Measurements from ENCODE around the gene TNP2.
A peak's percentile ranks its signal among the peaks of the same experiment; 100 is the strongest.

Gene TNP2

GRCh38 chr16:11276896-11277593 is 7.9 kb upstream of the TNP2 start:
- no peak for DNase-seq

- DNase-seq, result no peak
Observed at GRCh38 chr16:11276143-11276895, 7.2 kb upstream of the TNP2 start, which contains the start of gene PRM2. PRM2 (minus strand) TSS chr16:11276480; CDS start chr16:11276370, 110 bp downstream.

DNA sequence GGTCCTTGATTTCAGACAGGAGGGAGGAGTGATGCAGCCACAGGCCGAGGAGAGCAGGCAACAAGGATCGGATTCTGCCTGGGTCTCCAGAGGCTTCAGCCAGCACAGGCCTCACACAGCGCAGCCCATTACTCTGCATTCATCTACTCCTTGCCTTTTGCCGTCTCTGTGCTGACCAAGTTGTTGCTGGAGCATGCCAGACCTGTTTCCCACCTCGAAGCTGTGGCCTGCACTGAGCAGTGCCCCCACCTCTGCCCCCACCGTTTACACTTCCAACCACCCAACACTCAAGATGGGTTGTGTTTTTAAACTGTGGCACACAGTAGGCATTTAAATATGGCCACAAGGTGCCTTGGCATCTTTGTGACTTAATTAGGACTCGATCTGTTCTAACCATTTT is 5.8 kb upstream of the TNP2 start:
- no peak for DNase-seq

DNA sequence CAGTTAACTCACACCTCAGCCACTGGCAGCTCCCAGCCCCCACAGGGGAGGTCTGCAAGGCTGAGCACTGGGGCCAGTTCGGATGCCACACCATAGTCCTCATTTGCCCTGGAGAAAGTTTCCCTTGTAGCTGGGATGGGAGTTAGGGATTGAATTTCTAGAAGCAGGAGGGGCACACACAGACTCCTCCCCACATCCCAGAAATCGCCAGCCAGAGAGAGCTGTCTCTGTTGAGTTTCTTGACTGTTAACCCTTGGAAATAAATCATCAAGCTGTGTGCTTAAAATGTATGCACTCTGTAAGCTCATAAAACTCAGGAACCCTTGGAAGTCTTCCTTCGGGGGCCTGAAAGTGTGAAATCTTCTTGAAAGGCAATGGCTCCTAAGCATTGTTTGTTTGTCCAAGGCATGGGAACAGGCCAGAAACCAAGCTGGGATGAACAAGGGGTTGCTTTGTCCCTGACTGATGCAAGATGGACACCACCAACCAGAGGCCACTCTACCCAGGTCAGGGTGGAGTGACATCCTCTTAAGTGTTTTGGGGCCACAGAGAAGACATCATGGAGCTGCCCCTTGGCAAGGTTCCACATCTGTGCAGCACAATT is 4.7 kb upstream of the TNP2 start:
- DNase-seq, result no peak

- DNase-seq, result no peak
Observed at GRCh38 chr16:11272921-11273720, 4.0 kb upstream of the TNP2 start, which contains the start of gene PRM3. PRM3 (minus strand) TSS chr16:11273629; CDS start chr16:11273595, 34 bp downstream.

GRCh38 chr16:11272484-11272883 is 3.4 kb upstream of the TNP2 start:
- DNase-seq, result no peak

- no peak for DNase-seq
Observed at GRCh38 chr16:11271610-11272009, 2.5 kb upstream of the TNP2 start.

DNA sequence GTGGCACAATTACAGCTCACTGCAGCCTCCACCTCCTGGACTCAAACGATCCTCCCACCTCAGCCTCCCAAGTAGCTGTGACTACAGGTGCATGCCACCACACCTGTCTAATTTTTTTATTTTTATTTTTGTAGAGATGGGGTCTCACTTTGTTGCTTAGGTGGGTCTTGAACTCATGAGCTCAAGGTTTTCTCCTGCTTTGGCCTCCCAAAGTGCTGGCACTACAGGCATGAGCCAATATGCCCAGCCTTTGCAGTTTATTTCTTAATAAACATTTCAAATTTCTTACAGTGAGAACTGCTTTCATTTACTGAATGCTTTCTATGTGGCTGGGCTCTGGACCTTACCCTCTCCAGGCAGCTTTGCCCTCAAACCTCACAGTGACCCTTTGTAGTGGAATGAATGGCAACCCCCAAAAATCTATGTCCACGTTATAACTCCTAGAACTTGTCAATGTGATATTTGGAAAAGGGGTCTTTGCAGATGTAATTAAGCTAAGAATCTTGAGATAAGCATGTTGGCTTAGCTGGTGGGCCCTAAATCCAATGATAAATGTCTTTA is 1.6 kb upstream of the TNP2 start:
- no peak for DNase-seq

DNA sequence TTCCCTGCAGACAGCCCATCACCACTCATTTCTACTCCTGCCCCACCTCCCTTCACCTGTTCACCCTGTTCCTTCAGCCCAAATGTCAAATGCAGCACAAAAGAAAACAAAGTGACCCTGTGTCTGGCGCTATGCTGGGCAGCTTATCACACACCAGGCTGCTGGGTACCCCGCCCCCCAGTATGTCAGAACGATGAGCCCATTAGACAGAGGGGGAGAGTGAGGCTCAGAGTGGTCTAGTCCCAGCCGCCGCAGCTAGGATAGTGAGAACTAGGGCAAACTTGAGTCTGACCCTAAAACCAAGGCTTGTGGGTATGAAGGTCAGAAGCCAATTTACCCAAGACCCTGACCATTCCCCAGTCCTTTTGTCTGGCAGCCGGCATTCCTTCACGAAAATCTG is 4.0 kb downstream of the TNP2 start:
- no peak for DNase-seq

DNA sequence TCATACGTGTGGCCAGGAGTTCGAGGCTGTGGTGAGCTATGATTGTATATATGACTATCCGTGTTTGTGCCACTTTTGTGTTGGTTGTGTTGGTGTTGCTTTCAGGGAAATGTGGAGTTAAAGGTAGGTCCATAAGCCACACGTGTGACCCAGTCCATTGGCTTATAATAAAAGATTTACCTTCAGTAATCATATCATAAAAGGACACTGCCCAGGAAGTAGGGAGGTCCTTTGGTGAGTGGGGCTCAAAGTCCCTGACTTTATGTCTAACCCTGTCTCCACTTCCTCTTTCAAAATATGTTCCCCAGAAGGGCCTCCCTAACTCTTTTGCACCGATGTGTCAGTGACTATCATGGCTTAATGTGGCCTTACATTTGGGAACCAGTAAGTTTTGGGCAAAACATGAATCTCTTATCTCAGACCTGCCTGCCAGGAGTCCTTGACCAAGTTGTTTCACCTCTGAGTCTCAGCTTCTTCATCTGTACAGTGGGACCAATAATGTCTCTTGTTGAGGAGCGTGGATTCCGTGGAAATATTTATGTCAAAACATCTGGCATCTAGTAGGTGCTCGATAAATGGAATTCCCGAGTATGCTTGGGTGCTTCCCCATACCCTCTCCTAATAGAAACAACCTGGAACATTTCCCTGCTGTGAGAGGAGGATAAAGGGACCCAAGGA is 4.8 kb downstream of the TNP2 start:
- no peak for DNase-seq

DNA sequence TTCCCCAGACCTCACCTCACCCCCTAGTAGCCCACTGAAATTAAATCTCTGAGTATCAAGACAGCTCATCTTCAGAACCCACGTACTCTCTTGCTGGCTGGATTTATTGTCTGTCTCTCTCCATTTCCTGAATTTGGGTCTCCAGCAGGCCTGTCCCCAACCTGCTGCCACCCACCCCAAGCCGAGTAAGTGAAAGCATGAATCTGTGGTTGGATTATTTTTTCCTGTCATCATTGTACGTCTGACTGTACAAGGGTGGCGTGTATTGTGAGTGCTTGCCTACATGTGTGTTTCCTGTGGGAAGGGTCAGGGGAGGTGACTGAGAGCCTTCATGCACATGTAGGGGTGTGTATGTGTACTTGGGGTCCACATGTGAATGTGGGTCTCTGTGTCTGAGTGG is 5.4 kb downstream of the TNP2 start:
- DNase-seq, result peak; percentile 30 to 57

GRCh38 chr16:11262915-11263314 is 6.2 kb downstream of the TNP2 start:
- no peak for DNase-seq

DNA sequence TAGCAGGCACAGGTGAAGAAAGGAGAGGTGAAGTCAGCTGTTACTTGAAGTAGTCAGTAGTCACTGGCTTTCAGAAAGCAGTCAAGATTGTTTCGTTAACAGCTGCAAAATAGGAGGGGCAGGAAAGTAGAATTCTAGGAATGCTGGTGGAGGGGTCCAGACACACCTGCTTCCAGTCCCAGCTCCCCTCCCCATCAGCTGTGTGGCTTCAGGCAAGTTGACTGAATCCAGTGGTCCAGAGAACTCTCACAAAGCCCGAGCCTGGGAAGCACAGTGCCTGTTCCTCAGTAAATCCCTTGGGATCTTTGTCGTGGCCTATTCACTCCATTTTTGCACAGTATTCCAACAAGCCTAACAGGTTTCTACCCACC is 8.5 kb downstream of the TNP2 start:
- no peak for DNase-seq

GRCh38 chr16:11259655-11260595 is 9.2 kb downstream of the TNP2 start:
- no peak for DNase-seq

DNA sequence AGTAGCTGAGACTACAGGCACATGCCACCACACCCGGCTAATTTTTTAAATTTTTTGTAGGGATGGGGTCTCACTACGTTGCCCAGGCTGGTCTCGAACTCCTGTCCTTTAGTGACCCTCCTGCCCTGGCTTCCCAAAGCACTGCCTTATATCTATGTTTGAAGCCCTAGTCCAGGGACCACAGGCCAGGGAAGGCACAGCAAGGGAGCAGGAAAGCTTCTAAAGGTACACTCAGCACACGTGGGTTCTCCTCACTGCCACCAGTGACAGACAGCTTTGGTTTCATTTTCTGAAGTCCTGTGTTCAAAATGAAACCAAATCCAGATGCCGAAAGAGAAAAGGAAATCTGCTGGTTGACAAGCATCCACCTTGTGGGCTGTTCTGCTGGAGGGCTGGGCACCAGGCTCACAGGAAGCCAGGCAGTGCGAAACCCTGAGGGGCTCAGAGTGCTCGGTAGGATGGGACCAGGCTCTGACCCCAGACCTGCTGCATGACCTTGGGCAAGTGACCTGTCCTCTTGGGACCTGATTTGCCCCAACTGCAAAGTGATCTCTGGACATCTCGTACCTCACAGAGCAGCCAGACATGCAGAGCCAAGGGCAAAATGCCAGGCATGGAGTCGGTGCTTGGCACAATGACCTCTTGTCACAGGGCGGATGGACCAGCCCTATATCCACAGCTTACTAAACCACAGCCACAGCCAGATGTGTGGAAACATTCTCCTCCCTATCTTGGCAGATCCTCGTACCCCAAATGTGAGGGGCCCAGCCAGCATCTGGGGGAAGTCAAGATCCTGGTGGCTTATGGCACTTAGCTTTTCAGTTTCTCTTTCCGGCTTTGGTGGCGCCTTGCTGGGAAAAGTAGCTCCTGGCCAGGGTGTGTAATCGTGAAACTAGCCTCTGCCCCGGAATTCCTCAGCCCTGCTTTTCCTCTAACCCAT is 10.3 kb downstream of the TNP2 start:
- peak in 1 of 2 experiments; percentile 38 for DNase-seq

DNA sequence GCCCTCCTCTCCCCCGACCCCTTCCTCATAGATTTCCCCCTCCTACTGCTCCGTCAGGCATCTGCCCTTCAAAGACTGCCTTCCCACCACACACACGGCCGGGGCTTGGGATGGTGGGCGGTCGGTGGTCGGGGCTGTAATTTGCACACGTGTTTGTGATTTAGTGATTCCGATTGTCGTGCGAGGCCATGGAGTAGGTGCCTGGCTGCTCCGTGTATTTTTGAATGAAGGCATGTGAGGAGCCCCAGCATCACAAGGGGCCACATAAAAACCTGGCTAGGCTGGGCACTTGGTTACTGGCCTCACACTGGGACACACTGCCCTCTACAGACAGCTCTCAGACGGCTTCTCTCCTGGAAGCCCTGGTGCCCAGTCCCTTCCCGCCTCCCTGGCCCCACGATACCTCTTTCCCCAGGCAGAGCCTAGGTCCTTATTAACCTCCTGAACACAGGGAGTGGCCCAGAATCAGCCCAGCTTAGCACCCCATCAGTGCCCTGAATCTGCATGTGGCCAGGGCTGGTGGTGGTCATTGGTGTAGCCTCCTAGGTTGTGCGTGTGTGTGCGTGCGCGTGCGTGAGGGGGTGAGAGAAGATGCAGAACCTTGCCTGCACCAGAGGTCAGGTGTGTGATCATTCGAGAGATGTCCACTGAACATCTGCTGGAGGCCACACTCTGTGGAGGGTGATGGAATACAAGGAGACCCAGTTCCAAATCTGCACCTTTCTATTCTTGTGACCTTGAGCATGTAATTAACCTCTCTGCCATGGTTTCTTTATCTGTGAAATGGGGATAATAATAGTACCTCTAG is 11.8 kb downstream of the TNP2 start:
- peak; percentile 53 to 57 for DNase-seq

DNA sequence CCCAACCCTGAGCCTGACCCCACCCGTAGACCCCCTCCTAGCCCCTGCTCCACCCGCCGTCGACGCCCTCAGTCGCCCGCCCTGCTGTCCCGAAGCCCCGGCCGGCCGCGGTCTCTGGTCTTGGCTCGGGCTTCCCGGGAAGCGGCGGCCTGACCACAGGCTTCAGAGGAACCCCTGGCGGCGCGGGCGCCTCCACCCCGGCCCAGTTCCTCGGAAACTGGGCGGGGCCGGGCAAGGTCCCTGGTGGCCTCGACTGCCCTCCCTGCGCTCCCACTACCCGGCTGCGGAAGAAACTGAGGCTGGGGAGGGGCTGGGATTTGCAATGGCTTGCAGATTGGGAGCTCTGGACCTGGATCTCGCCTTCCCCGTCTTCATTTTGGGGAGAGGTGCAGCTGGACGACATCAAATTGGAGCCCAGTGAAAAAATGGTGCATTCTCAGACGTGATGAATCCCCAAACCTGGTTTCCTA is 12.4 kb downstream of the TNP2 start:
- peak; percentile 43 to 51 for DNase-seq

Data from stimulated activated CD4-positive, alpha-beta T cell treated with anti-CD3 and anti-CD28 coated beads, Interleukin-4, amount 100 ng/mL, for 4 hours (primary cell).